Hepatic stellate cell (primary cell): ENCODE measurements around the gene F7.
A peak's percentile ranks its signal among the peaks of the same experiment; 100 is the strongest.

ENCODE experiments used
- DNase-seq: peaks from one replicate; pipeline ENCODE4 v3.0.0; 2011; ENCODE audit warnings: low spot score

F7 gene

GRCh38 chr13:113138792-113139551, 33.4 kb downstream of the F7 start:
- no peak for DNase-seq

- DNase-seq, result no peak
These were observed 34.0 kb downstream of the F7 start for GRCh38 chr13:113139577-113139976.

- no peak for DNase-seq
These were observed 35.3 kb downstream of the F7 start for GRCh38 chr13:113140677-113141600.

GRCh38 chr13:113141601-113141970, 36.0 kb downstream of the F7 start:
- no peak for DNase-seq

- no peak for DNase-seq
These were observed 37.3 kb downstream of the F7 start for GRCh38 chr13:113142876-113143275.

GRCh38 chr13:113143466-113144254, 38.1 kb downstream of the F7 start:
- DNase-seq, result no peak

GRCh38 chr13:113144255-113144629, 38.7 kb downstream of the F7 start:
- DNase-seq, result no peak

GRCh38 chr13:113145496-113145895, 39.9 kb downstream of the F7 start:
- no peak for DNase-seq

GRCh38 chr13:113145911-113146598, 40.5 kb downstream of the F7 start:
- no peak for DNase-seq

GRCh38 chr13:113146750-113147149, 41.2 kb downstream of the F7 start:
- no peak for DNase-seq

GRCh38 chr13:113147206-113147605, 41.6 kb downstream of the F7 start:
- DNase-seq, result no peak

GRCh38 chr13:113148407-113148806, 42.8 kb downstream of the F7 start:
- DNase-seq, result no peak

- no peak for DNase-seq
These were observed 43.4 kb downstream of the F7 start for GRCh38 chr13:113148940-113149503.

- no peak for DNase-seq
These were observed 44.3 kb downstream of the F7 start for GRCh38 chr13:113149711-113150549.

- no peak for DNase-seq
These were observed 45.2 kb downstream of the F7 start for GRCh38 chr13:113150550-113151365.

- peak; percentile 75 for DNase-seq
These were observed 46.4 kb downstream of the F7 start for GRCh38 chr13:113151745-113152690.

- DNase-seq, result peak; percentile 53
These were observed 47.0 kb downstream of the F7 start for GRCh38 chr13:113152691-113152983.

GRCh38 chr13:113152984-113153809, 47.6 kb downstream of the F7 start:
- peak; percentile 57 for DNase-seq
